Adrenal gland (tissue), 5 donors: Measurements from ENCODE around the gene ZNF740.

Experiments used
- CTCF ChIP-seq, 6 experiments: fragments of 450-650 bp in 4 of 6; fragments of 200-600 bp in 2 of 6; sonication (generic) in 1 of 6; IDR thresholded peaks; 1 replicate in 5 of 6; 2 replicates in 1 of 6; pipeline versions ENCODE4 v1.5.1 to v1.8.0; 2016 to 2021; ENCODE audit warnings: antibody characterized with exemption in 6 of 6, mild to moderate bottlenecking in 2 of 6, moderate library complexity in 1 of 6
- POLR2A ChIP-seq, 2 donors: fragments of 450-650 bp; IDR thresholded peaks; one replicate each; pipeline ENCODE4 v1.6.1; 2017; ENCODE audit warnings: antibody characterized with exemption in 2 of 2, mild to moderate bottlenecking in 2 of 2, moderate library complexity in 1 of 2
- donor health status: DM: no; HTN: no; CAD: no.

- TF ChIP-seq CTCF (IDR thresholded peaks at IDR 0.05), result no peak
- TF ChIP-seq POLR2A (IDR thresholded peaks at IDR 0.05), result peak in 1 of 2 donors; percentile 4
Measured at GRCh38 chr12:53180931-53181645, 566 bp downstream of the ZNF740 start.
